DOHH2 (cell line): ENCODE results near the gene CACNA2D4.

Experiments used
- H3F3A ChIP-seq: fragments of 200-600 bp; sonication (generic), shearing (Covaris generic); 2 replicates; pipeline ENCODE4 v1.6.0; 2016; ENCODE audit warnings: antibody characterized with exemption, mild to moderate bottlenecking; ENCODE audit not compliant: control insufficient read depth, insufficient read depth
- H3K27ac ChIP-seq: fragments of 200-600 bp; sonication (generic); 2 replicates; pipeline ENCODE4 v1.5.1; 2014; ENCODE audit warnings: low read depth, mild to moderate bottlenecking, low read length, moderate library complexity
- H3K27me3 ChIP-seq: fragments of 200-600 bp; sonication (generic); 2 replicates; pipeline ENCODE4 v1.6.1; 2014; ENCODE audit warnings: mild to moderate bottlenecking, low read length, mixed read lengths; ENCODE audit not compliant: control insufficient read depth
- H3K36me3 ChIP-seq: fragments of 200-600 bp; sonication (generic); 2 replicates; pipeline ENCODE4 v1.6.1; 2014; ENCODE audit warnings: mild to moderate bottlenecking, low read length, moderate library complexity, mixed read lengths; ENCODE audit not compliant: control insufficient read depth
- H3K4me1 ChIP-seq: fragments of 200-600 bp; sonication (generic); 2 replicates; pipeline ENCODE4 v1.6.1; 2014; ENCODE audit warnings: mild to moderate bottlenecking, low read length, mixed read lengths; ENCODE audit not compliant: control insufficient read depth
- H3K4me2 ChIP-seq: fragments of 200-600 bp; sonication (generic); 2 replicates; pipeline ENCODE4 v1.6.0; 2014; ENCODE audit warnings: mild to moderate bottlenecking, low read length, moderate library complexity
- H3K4me3 ChIP-seq: fragments of 200-600 bp; sonication (generic); 2 replicates; pipeline ENCODE4 v1.5.1; 2014; ENCODE audit warnings: mild to moderate bottlenecking, low read length, mixed read lengths
- H3K79me2 ChIP-seq: fragments of 200-600 bp; sonication (generic); 2 replicates; pipeline ENCODE4 v1.6.1; 2014; ENCODE audit warnings: mild to moderate bottlenecking, low read length, mixed read lengths; ENCODE audit not compliant: control insufficient read depth
- H3K9me2 ChIP-seq: fragments of 200-600 bp; sonication (generic); replicated peaks from 2 replicates; pipeline ENCODE4 v1.6.1; 2014; ENCODE audit warnings: mild to moderate bottlenecking, low read length, mixed read lengths; ENCODE audit not compliant: control insufficient read depth
- H3K9me3 ChIP-seq: fragments of 200-600 bp; sonication (generic); 2 replicates; pipeline ENCODE4 v1.6.1; 2014; ENCODE audit warnings: antibody characterized with exemption, low read length, mixed read lengths; ENCODE audit not compliant: control insufficient read depth, insufficient read depth
- H4K20me1 ChIP-seq: fragments of 200-600 bp; sonication (generic); 2 replicates; pipeline ENCODE4 v1.6.0; 2014; ENCODE audit warnings: low read depth, mild to moderate bottlenecking, antibody characterized with exemption, low read length, moderate library complexity; ENCODE audit not compliant: control insufficient read depth, insufficient read depth
- EZH2phosphoT487 ChIP-seq: fragments of 200-600 bp; sonication (generic); IDR thresholded peaks from 2 replicates; pipeline ENCODE4 v1.6.1; 2017; ENCODE audit warnings: borderline replicate concordance, mild to moderate bottlenecking, antibody characterized with exemption, low read length, moderate library complexity, mixed read lengths
- TF ChIP-seq, protein P1 (sequence below): fragments of 200-600 bp; sonication (generic); IDR thresholded peaks from one replicate; pipeline ENCODE4 v1.5.1; 2014; ENCODE audit warnings: antibody characterized with exemption, mild to moderate bottlenecking, low read depth, low read length; ENCODE audit not compliant: poor library complexity, severe bottlenecking

Gene CACNA2D4

DNA sequence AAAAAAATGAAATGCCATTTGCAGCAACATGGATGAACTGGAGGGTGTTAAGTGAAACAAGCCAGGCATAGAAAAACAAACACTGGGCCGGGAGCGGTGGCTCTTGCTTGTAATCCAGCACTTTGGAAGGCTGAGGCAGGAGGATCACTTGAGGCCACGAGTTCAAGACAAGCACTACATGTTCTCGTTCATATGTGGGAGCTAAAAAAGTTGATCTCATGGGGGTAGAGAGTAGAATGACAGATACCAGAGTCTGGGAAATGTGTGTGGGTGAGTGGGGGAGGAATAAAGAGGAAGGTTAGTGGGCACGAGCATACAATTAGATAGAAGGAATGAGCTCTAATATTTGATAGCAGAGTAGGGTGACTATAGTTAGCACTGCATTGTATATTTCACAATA is 21.5 kb downstream of the CACNA2D4 start:
- no peaks in the 10 kb centered on the region for H4K20me1 ChIP-seq
- H3K4me1 ChIP-seq = no peaks in the 10 kb centered on the region
- no peaks in the 10 kb centered on the region for H3F3A ChIP-seq
- H3K4me3 ChIP-seq = no peak overlapping the region
- TF ChIP-seq, protein P1, sequence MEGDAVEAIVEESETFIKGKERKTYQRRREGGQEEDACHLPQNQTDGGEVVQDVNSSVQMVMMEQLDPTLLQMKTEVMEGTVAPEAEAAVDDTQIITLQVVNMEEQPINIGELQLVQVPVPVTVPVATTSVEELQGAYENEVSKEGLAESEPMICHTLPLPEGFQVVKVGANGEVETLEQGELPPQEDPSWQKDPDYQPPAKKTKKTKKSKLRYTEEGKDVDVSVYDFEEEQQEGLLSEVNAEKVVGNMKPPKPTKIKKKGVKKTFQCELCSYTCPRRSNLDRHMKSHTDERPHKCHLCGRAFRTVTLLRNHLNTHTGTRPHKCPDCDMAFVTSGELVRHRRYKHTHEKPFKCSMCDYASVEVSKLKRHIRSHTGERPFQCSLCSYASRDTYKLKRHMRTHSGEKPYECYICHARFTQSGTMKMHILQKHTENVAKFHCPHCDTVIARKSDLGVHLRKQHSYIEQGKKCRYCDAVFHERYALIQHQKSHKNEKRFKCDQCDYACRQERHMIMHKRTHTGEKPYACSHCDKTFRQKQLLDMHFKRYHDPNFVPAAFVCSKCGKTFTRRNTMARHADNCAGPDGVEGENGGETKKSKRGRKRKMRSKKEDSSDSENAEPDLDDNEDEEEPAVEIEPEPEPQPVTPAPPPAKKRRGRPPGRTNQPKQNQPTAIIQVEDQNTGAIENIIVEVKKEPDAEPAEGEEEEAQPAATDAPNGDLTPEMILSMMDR = no peak
- TF ChIP-seq EZH2phosphoT487 = no peak
- no peak overlapping the region for H3K27ac ChIP-seq
- peaks cover 16% of the 10 kb centered on the region for H3K27me3 ChIP-seq
- H3K79me2 ChIP-seq = no peaks in the 10 kb centered on the region
- no peaks in the 10 kb centered on the region for H3K9me3 ChIP-seq
- no peak overlapping the region for H3K4me2 ChIP-seq
- no peaks in the 10 kb centered on the region for H3K9me2 ChIP-seq
- no peaks in the 10 kb centered on the region for H3K36me3 ChIP-seq

DNA sequence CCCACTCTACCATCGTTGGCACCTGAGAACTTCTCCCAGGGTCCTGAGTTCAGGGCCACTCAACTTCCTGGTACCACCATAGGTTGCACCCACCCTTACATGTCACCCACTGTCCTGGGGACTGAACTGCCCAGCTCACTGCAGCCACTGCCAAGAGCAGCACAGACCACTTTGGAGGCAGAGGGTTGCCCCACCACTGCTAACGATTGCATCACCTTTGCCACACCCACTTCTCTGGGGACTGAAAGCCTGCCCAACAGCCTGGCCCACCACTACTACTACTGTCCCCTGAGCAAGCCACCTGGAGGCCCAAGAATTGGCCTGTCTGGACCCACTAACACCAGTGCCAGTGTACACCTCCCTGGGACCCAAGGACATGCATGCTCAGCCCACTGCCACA is 27.6 kb downstream of the CACNA2D4 start:
- Histone ChIP-seq H3K4me2 (no peak overlapping the region), H3K4me3 (no peak overlapping the region), H3K9me3 (no peaks in the 10 kb centered on the region), H4K20me1 (no peaks in the 10 kb centered on the region), H3K79me2 (no peaks in the 10 kb centered on the region), H3K9me2 (no peaks in the 10 kb centered on the region), H3K27ac (no peak overlapping the region), H3K27me3 (peaks cover 15% of the 10 kb centered on the region), H3K36me3 (no peaks in the 10 kb centered on the region), H3K4me1 (no peaks in the 10 kb centered on the region), H3F3A (no peaks in the 10 kb centered on the region)
- TF ChIP-seq, protein P1 = no peak
- no peak for TF ChIP-seq EZH2phosphoT487

DNA sequence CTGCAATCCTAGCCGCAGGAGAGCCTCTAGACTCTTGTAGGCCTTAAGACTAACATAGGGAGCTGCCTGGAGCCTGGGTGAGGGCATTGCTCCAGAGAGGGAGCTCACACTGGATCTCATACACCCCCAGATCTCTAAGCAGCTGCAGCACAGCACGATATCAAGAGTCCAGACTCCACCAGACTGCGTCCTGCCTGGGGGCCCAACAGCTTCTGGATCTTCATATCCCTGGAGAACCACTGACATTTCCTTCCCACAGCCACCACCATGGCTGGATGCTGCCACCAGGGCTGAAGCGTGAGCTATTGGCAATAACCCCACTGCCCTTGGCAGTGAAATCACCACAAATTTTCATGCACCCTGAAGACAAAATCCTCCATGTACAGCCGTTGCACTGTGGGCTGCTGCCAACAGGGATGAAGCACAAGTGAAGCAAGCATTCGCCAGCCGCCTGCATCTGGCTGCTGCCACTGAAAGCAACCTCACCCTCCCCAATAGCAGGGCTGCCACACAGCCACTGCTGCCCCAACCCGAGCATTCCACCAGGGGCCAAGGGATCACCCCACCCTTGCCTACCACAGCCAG is 28.2 kb downstream of the CACNA2D4 start:
- Histone ChIP-seq H3K4me1 (no peaks in the 10 kb centered on the region), H4K20me1 (no peaks in the 10 kb centered on the region), H3K9me2 (no peaks in the 10 kb centered on the region), H3K9me3 (no peaks in the 10 kb centered on the region), H3K4me2 (no peak overlapping the region), H3K79me2 (no peaks in the 10 kb centered on the region), H3K4me3 (no peak overlapping the region), H3F3A (no peaks in the 10 kb centered on the region), H3K36me3 (no peaks in the 10 kb centered on the region), H3K27ac (no peak overlapping the region), H3K27me3 (peaks cover 15% of the 10 kb centered on the region)
- no peak for TF ChIP-seq EZH2phosphoT487
- TF ChIP-seq, protein P1 = no peak
